K562 (cell line): Measurements from ENCODE around the gene AUNIP. TPM values are rescaled to one million over a fixed set of nuclear protein-coding genes. Genes with fewer than 3 reads are reported as not detected.

Experiments used
- C11orf30 ChIP-seq: fragments of 450-650 bp; IDR thresholded peaks from 2 replicates; pipeline ENCODE4 v1.6.1; 2016; ENCODE audit warnings: low read depth, mild to moderate bottlenecking
- CSDE1 ChIP-seq, 2 experiments: fragments of 450-650 bp; IDR thresholded peaks; 2 replicates each; pipeline ENCODE4 v1.6.1; 2016; ENCODE audit warnings: mild to moderate bottlenecking in 1 of 2
- CXXC5 ChIP-seq: fragments of 250-450 bp; sonication (Bioruptor Pico); IDR thresholded peaks from 2 replicates; pipeline ENCODE4 v1.8.0; 2022; ENCODE audit warnings: inconsistent platforms, mild to moderate bottlenecking, moderate library complexity
- GABPA ChIP-seq: fragments of 200-800 bp; sonication (Bioruptor generic); conservative IDR thresholded peaks from 2 replicates; pipeline ENCODE4 v1.6.1; 2016; ENCODE audit warnings: low read depth, missing genetic modification characterization, missing compliant biosample characterization
- HLTF ChIP-seq: fragments of 450-650 bp; IDR thresholded peaks from 2 replicates; pipeline ENCODE4 v1.6.1; 2016
- HMGXB4 ChIP-seq: sonication (generic); formaldehyde crosslinking; IDR thresholded peaks from 2 replicates; pipeline ENCODE4 v1.8.1; 2023; ENCODE audit warnings: mild to moderate bottlenecking, missing genetic modification reagents
- LEF1 ChIP-seq: fragments of 450-650 bp; IDR thresholded peaks from 2 replicates; pipeline ENCODE4 v1.6.1; 2016; ENCODE audit warnings: mild to moderate bottlenecking
- MLX ChIP-seq, 2 experiments: fragments of 450-650 bp in 1 of 2; sonication (generic) in 1 of 2; formaldehyde crosslinking; conservative IDR thresholded peaks; 2 replicates each; pipeline versions ENCODE4 v1.4.0 to v1.8.1; 2020 to 2022; ENCODE audit warnings: mild to moderate bottlenecking in 1 of 2, missing genetic modification reagents in 1 of 2
- NR2F6 ChIP-seq: fragments of 450-650 bp; formaldehyde crosslinking; IDR thresholded peaks from 2 replicates; pipeline ENCODE4 v1.4.0; 2020; ENCODE audit warnings: mild to moderate bottlenecking
- PHB ChIP-seq: fragments of 250-450 bp; sonication (Bioruptor Pico); IDR thresholded peaks from 2 replicates; pipeline ENCODE4 v1.5.0; 2021
- RUNX1 ChIP-seq: sonication (generic); IDR thresholded peaks from 2 replicates; pipeline ENCODE4 v1.6.1; 2016; ENCODE audit warnings: antibody characterized with exemption, low read depth
- SOX6 ChIP-seq: fragments of 450-650 bp; IDR thresholded peaks from 2 replicates; pipeline ENCODE4 v1.6.1; 2014; ENCODE audit warnings: mild to moderate bottlenecking
- TAF15 ChIP-seq: fragments of 200-400 bp; formaldehyde crosslinking; IDR thresholded peaks from 2 replicates; pipeline ENCODE4 v1.6.1; 2017; ENCODE audit warnings: mild to moderate bottlenecking, low read depth, low read length, moderate library complexity
- ZNF384 ChIP-seq: IDR thresholded peaks from 2 replicates; pipeline ENCODE4 v1.6.1; 2012; ENCODE audit warnings: low read depth, low read length, improper control_type of control experiment
- ZNF699 ChIP-seq: fragments of 250-450 bp; sonication (Bioruptor Pico); IDR thresholded peaks from 2 replicates; pipeline ENCODE4 v1.8.0; 2021; ENCODE audit warnings: mild to moderate bottlenecking, moderate library complexity; ENCODE audit not compliant: insufficient replicate concordance
- polyA plus RNA-seq, 8 experiments: library from polyadenylated mRNA; depleted of rRNA in 4 of 8; stranded (reverse) in 5 of 8; unstranded in 3 of 8; fragments of >200 nt; fragmentation: Nextera tagmentation in 2 of 8; fragmentation: Illumina TruSeq in 1 of 8; extraction: Ambion mirVana in 2 of 8; extraction: Trizol in 1 of 8; gene quantifications; 2 replicates each; pipeline versions ENCODE4 v1.2.1 to v1.2.3, GENCODE V29; 2011 to 2014; ENCODE audit warnings: inconsistent platforms in 1 of 8, missing spikeins in 1 of 8
- total RNA-seq, 7 experiments: library from RNA; depleted of rRNA in 6 of 7; stranded (reverse); fragments of >200 nt in 6 of 7; fragmentation: Illumina TruSeq in 2 of 7; extraction: Trizol in 2 of 7; gene quantifications; 2 replicates each; pipeline versions ENCODE4 v1.2.1 to v1.2.3, GENCODE V29; 2011 to 2021; ENCODE audit warnings: low replicate concordance in 1 of 7
- TF ChIP-seq, protein P1 (sequence below): fragments of 450-650 bp; formaldehyde crosslinking; IDR thresholded peaks from 2 replicates; pipeline ENCODE4 v1.4.0; 2020; ENCODE audit warnings: mild to moderate bottlenecking, moderate library complexity
- TF ChIP-seq, protein P2 (sequence below): fragments of 250-450 bp; sonication (Bioruptor Pico); IDR thresholded peaks from 2 replicates; pipeline ENCODE4 v1.9.0; 2021; ENCODE audit warnings: mild to moderate bottlenecking
- TF ChIP-seq, protein P3 (sequence below): sonication (generic); formaldehyde crosslinking; IDR thresholded peaks from 2 replicates; pipeline ENCODE4 v1.5.0; 2020; ENCODE audit warnings: missing genetic modification reagents
- TF ChIP-seq, protein P4 (sequence below): sonication (generic); formaldehyde crosslinking; IDR thresholded peaks from 2 replicates; pipeline ENCODE4 v1.8.1; 2022; ENCODE audit warnings: missing genetic modification reagents
- TF ChIP-seq, protein P5 (sequence below): fragments of 450-650 bp; conservative IDR thresholded peaks from 2 replicates; pipeline ENCODE4 v1.6.1; 2016; ENCODE audit warnings: missing genetic modification characterization, low read depth, mild to moderate bottlenecking, missing compliant biosample characterization, moderate library complexity

Gene AUNIP
- total and polyA plus RNA-seq, 9 of the 15 experiments (the other 6 are each of a cell fraction or from before 2014, with no cell fraction given): 12.1 to 53.8 (median 47.1) TPM

DNA sequence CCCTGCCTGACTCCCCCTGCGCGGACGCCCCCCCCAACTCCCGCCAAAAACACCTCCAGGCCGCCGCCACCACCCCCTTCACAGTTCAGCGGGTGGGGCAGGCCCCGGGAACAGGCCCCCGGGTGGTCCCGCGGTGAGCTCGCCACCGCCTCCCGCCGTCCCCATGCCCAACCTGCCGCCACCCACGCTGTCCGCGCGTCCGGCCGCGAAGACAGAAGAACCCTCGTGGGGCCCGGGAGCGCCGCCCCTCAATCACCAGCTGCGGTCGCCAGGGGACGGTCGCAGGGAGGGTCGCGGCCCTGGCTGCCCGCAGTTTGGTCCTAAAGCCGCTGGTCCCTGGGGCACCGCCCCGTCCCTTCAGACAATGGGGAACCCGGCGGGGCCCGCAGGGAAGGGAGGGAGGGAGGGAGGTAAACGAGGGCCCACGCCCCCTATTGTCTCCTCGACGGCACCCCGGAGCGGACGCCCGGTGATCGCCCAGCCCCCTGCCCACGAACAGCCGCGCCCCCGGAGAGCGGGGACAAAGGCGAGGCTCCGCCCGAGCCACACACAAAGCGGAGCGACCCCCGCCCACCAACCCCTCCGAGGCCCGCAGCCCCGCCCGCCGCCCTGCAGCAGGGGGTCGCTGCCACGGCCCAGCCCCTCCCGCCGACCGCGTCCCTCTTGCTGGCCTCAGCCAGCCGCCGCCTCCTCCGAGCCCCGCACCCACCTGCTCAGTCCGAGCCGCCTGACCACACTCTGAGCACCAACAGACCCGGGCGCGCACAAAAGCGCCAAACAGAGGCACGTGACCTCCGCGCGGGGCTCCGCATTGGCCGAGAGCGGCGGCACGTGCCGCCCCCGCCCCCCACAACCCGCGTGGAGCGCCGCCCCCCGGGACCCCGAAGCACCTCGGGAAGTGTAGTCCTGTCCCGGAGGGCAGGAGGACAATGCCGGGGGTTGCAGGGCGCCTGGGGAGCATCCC is 46.7 kb upstream of the AUNIP start, which contains the start of gene STMN1 (continued):
- TF ChIP-seq, protein P1, sequence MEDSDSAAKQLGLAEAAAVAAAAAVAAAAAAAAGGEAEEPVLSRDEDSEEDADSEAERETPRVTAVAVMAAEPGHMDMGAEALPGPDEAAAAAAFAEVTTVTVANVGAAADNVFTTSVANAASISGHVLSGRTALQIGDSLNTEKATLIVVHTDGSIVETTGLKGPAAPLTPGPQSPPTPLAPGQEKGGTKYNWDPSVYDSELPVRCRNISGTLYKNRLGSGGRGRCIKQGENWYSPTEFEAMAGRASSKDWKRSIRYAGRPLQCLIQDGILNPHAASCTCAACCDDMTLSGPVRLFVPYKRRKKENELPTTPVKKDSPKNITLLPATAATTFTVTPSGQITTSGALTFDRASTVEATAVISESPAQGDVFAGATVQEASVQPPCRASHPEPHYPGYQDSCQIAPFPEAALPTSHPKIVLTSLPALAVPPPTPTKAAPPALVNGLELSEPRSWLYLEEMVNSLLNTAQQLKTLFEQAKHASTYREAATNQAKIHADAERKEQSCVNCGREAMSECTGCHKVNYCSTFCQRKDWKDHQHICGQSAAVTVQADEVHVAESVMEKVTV: no peak
- peak; percentile 73 for TF ChIP-seq SOX6
- peak; percentile 34; the same call in 1 of the 2 replicates for TF ChIP-seq GABPA (tag)
- 0 out of 2 replicates have a peak, but pooled peaks have one; percentile 12 for TF ChIP-seq ZNF384
- no peak for TF ChIP-seq TAF15
- TF ChIP-seq RUNX1: no peak
- TF ChIP-seq CXXC5: peak; percentile 94
- TF ChIP-seq, protein P2, sequence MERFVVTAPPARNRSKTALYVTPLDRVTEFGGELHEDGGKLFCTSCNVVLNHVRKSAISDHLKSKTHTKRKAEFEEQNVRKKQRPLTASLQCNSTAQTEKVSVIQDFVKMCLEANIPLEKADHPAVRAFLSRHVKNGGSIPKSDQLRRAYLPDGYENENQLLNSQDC (CRISPR knock-in tag): no peak; the same call in 1 of the 2 replicates
- TF ChIP-seq, protein P3, sequence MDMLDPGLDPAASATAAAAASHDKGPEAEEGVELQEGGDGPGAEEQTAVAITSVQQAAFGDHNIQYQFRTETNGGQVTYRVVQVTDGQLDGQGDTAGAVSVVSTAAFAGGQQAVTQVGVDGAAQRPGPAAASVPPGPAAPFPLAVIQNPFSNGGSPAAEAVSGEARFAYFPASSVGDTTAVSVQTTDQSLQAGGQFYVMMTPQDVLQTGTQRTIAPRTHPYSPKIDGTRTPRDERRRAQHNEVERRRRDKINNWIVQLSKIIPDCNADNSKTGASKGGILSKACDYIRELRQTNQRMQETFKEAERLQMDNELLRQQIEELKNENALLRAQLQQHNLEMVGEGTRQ (CRISPR knock-in tag): peak; percentile 99
- TF ChIP-seq ZNF699 (CRISPR knock-in tag): no peak
- TF ChIP-seq MLX (CRISPR knock-in tag; conservative IDR thresholded peaks at IDR 0.05): peak in 1 of 2 experiments; percentile 67; a peak in 1 of 4 replicates
- TF ChIP-seq HMGXB4 (CRISPR knock-in tag): 0 out of 2 replicates have a peak, but pooled peaks have one; percentile 30
- TF ChIP-seq, protein P4, sequence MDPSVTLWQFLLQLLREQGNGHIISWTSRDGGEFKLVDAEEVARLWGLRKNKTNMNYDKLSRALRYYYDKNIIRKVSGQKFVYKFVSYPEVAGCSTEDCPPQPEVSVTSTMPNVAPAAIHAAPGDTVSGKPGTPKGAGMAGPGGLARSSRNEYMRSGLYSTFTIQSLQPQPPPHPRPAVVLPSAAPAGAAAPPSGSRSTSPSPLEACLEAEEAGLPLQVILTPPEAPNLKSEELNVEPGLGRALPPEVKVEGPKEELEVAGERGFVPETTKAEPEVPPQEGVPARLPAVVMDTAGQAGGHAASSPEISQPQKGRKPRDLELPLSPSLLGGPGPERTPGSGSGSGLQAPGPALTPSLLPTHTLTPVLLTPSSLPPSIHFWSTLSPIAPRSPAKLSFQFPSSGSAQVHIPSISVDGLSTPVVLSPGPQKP: no peak
- no peak for TF ChIP-seq CSDE1 (IDR thresholded peaks at IDR 0.05)
- TF ChIP-seq HLTF: no peak
- no peak for TF ChIP-seq C11orf30
- TF ChIP-seq PHB: 0 out of 2 replicates have a peak, but pooled peaks have one; percentile 32
- TF ChIP-seq, protein P5, sequence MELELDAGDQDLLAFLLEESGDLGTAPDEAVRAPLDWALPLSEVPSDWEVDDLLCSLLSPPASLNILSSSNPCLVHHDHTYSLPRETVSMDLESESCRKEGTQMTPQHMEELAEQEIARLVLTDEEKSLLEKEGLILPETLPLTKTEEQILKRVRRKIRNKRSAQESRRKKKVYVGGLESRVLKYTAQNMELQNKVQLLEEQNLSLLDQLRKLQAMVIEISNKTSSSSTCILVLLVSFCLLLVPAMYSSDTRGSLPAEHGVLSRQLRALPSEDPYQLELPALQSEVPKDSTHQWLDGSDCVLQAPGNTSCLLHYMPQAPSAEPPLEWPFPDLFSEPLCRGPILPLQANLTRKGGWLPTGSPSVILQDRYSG: no peak
- peak; percentile 91 for TF ChIP-seq LEF1
- TF ChIP-seq NR2F6: no peak
